ENCODE data around the gene PUS10. TPM values are rescaled to one million over a fixed set of nuclear protein-coding genes. Genes with fewer than 3 reads are reported as not detected.

The PUS10 gene
- polyA plus RNA-seq, 1 donor (not counting 4 experiments of a cell fraction or from before 2014, with no cell fraction given) = 4.8 TPM

DNA sequence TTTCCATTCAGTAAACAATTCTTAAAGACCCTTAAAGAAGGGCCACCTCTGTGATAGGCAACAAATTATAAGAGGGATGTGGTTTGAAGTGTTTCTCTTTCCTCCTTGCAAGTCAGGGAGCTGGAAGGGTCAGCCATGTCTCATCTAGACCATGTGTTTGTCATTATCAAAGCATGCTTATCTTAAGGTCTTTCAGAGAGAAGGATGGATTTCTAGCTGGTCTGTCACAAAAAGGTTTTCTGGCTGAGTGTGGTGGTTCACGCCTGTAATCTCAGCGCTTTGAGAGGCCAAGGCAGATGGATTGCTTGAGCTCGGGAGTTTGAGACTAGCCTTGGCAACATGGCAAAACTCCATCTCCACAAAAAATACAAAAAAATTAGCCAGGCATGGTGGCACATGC, 59.7 kb downstream of the PUS10 start:
- peak overlapping the region; percentile 45 for H3K4me2 ChIP-seq (ENCODE audit: control insufficient read depth, extremely low read depth, insufficient read depth, low read depth, low read length)
- dilution Hi-C loops (cut with MboI; ENCODE audit: extremely low pct_ligation_motif_present, low sequenced_read_pairs) = no loop called here

DNA sequence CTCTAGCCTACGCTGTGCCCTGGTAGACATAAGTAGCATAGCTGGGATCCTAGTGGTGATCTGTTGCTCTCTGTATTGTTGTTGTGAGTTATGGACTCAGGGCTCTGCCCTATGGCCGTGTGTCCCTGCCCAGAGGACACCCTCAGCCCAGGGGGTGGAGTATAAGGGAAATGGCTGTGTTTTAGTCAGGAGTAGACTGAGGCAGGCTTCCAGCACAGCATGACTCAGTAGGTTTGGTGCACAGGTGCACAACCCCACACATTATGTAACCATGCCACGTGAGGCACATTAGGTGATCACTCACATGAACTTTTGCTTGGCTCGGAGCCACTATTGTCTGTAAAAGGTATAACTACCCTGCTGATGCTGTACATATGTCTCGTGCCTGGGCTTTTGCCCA, 60.4 kb downstream of the PUS10 start:
- Histone ChIP-seq H3K9me3 (ENCODE audit: control insufficient read depth, low read depth, low read length) (no peaks in the 10 kb centered on the region), H3K4me2 (ENCODE audit: control insufficient read depth, extremely low read depth, insufficient read depth, low read depth, low read length) (peak overlapping the region; percentile 3), H2AFZ (ENCODE audit: control insufficient read depth, low read length) (no peak overlapping the region), H4K20me1 (ENCODE audit: control insufficient read depth, extremely low read depth, insufficient read depth, low read length) (no peaks in the 10 kb centered on the region), H3K27ac (ENCODE audit: control insufficient read depth, insufficient read depth, low read length) (peak overlapping the region; percentile 99), H3K9me1 (ENCODE audit: control insufficient read depth, extremely low read depth, insufficient read depth, low read length) (no peaks in the 10 kb centered on the region), H3K27me3 (ENCODE audit: control insufficient read depth, extremely low read depth, insufficient read depth, low read length) (no peaks in the 10 kb centered on the region), H3K36me3 (ENCODE audit: control insufficient read depth in 2 of 2, extremely low read depth in 1 of 2, insufficient read depth in 2 of 2, low read length in 2 of 2) (no peaks in the 10 kb centered on the region), H3K4me3 (ENCODE audit: control insufficient read depth in 2 of 3, extremely low read depth in 1 of 3, insufficient read depth in 2 of 3, low read depth in 1 of 3, low read length in 3 of 3) (no peak overlapping the region), H3K4me1 (ENCODE audit: control insufficient read depth, extremely low read depth, insufficient read depth, low read length) (peaks cover 50% of the 10 kb centered on the region), H3K79me2 (ENCODE audit: control insufficient read depth, insufficient read depth, low read length) (no peaks in the 10 kb centered on the region), H3K9ac (ENCODE audit: control insufficient read depth, extremely low read depth, insufficient read depth, low read length) (peak overlapping the region; percentile 73)
- dilution Hi-C loops (cut with MboI; ENCODE audit: extremely low pct_ligation_motif_present, low sequenced_read_pairs) = no loop called here
- FAIRE-seq (peak; percentile 98), DNase-seq (ENCODE audit: low read depth, low spot score) (peak; percentile 74)
- TF ChIP-seq, protein P1, sequence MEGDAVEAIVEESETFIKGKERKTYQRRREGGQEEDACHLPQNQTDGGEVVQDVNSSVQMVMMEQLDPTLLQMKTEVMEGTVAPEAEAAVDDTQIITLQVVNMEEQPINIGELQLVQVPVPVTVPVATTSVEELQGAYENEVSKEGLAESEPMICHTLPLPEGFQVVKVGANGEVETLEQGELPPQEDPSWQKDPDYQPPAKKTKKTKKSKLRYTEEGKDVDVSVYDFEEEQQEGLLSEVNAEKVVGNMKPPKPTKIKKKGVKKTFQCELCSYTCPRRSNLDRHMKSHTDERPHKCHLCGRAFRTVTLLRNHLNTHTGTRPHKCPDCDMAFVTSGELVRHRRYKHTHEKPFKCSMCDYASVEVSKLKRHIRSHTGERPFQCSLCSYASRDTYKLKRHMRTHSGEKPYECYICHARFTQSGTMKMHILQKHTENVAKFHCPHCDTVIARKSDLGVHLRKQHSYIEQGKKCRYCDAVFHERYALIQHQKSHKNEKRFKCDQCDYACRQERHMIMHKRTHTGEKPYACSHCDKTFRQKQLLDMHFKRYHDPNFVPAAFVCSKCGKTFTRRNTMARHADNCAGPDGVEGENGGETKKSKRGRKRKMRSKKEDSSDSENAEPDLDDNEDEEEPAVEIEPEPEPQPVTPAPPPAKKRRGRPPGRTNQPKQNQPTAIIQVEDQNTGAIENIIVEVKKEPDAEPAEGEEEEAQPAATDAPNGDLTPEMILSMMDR (optimal IDR thresholded peaks at IDR 0.05 in 1 of 3, IDR thresholded peaks at IDR 0.05 in 1 of 3, conservative IDR thresholded peaks at IDR 0.05 in 1 of 3; ENCODE audit: extremely low read depth in 1 of 3, insufficient read depth in 2 of 3, low read length in 3 of 3) = no peak

More for the DNA sequence above, 59.7 kb downstream of the PUS10 start:
- TF ChIP-seq EZH2 (IDR thresholded peaks at IDR 0.05; ENCODE audit: low read length) = no peak
- TF ChIP-seq, protein P1 (optimal IDR thresholded peaks at IDR 0.05 in 1 of 3, IDR thresholded peaks at IDR 0.05 in 1 of 3, conservative IDR thresholded peaks at IDR 0.05 in 1 of 3; ENCODE audit: extremely low read depth in 1 of 3, insufficient read depth in 2 of 3, low read length in 3 of 3) = no peak
- no peak for DNase-seq (ENCODE audit: low read depth, low spot score)
- Histone ChIP-seq H3K9ac (ENCODE audit: control insufficient read depth, extremely low read depth, insufficient read depth, low read length) (peak overlapping the region; percentile 73), H3K9me1 (ENCODE audit: control insufficient read depth, extremely low read depth, insufficient read depth, low read length) (no peaks in the 10 kb centered on the region), H3K79me2 (ENCODE audit: control insufficient read depth, insufficient read depth, low read length) (no peaks in the 10 kb centered on the region), H3K27ac (ENCODE audit: control insufficient read depth, insufficient read depth, low read length) (peak overlapping the region; percentile 99), H3K27me3 (ENCODE audit: control insufficient read depth, extremely low read depth, insufficient read depth, low read length) (no peaks in the 10 kb centered on the region), H3K9me3 (ENCODE audit: control insufficient read depth, low read depth, low read length) (no peaks in the 10 kb centered on the region), H3K4me1 (ENCODE audit: control insufficient read depth, extremely low read depth, insufficient read depth, low read length) (peaks cover 50% of the 10 kb centered on the region), H3K36me3 (ENCODE audit: control insufficient read depth in 2 of 2, extremely low read depth in 1 of 2, insufficient read depth in 2 of 2, low read length in 2 of 2) (no peaks in the 10 kb centered on the region), H3K4me3 (ENCODE audit: control insufficient read depth in 2 of 3, extremely low read depth in 1 of 3, insufficient read depth in 2 of 3, low read depth in 1 of 3, low read length in 3 of 3) (peak overlapping the region in 1 of 3 experiments; percentile 13), H4K20me1 (ENCODE audit: control insufficient read depth, extremely low read depth, insufficient read depth, low read length) (no peaks in the 10 kb centered on the region), H2AFZ (ENCODE audit: control insufficient read depth, low read length) (no peak overlapping the region)
- no peak for FAIRE-seq

Measured in keratinocyte (primary cell).